Stimulated activated CD4-positive, alpha-beta T cell treated with anti-CD3 and anti-CD28 coated beads, Interleukin-15, amount 100 ng/mL, for 24 hours (primary cell): ENCODE measurements around the gene RAB15.

Experiments
- DNase-seq: peaks from one replicate; pipeline ENCODE4 v3.0.0-alpha.2; 2020

RAB15 gene

DNA sequence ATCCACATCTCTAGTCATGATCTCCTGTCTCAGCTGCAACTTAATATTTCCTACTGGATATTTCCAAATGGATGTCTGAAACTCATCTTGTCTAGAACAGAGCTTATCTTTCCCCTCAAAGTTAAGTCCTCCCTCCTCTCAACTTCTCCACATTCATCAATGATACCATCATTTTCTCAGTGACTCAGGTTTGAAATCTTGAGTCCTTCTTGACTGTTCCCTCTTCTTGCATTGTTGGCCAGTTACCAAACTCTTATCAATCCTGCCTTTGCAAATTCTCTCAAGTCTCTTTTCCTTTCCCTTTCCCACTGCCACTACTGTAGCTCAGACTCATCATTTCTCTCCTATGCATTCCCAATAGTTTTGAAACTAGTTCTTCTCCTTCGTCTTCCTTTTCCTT is 72.2 kb downstream of the RAB15 start:
- no peak for DNase-seq
